SK-N-MC (cell line): ENCODE measurements around the gene KRTAP29-1.

ENCODE experiments used
- EZH2 ChIP-seq: fragments of 200-600 bp; sonication (generic); IDR thresholded peaks from one replicate; pipeline ENCODE4 v1.6.1; 2017; ENCODE audit warnings: antibody characterized with exemption
- POLR2AphosphoS5 ChIP-seq: IDR thresholded peaks from 2 replicates; pipeline ENCODE4 v1.6.1; 2012; ENCODE audit warnings: mild to moderate bottlenecking, low read depth, low read length, borderline replicate concordance

DNA sequence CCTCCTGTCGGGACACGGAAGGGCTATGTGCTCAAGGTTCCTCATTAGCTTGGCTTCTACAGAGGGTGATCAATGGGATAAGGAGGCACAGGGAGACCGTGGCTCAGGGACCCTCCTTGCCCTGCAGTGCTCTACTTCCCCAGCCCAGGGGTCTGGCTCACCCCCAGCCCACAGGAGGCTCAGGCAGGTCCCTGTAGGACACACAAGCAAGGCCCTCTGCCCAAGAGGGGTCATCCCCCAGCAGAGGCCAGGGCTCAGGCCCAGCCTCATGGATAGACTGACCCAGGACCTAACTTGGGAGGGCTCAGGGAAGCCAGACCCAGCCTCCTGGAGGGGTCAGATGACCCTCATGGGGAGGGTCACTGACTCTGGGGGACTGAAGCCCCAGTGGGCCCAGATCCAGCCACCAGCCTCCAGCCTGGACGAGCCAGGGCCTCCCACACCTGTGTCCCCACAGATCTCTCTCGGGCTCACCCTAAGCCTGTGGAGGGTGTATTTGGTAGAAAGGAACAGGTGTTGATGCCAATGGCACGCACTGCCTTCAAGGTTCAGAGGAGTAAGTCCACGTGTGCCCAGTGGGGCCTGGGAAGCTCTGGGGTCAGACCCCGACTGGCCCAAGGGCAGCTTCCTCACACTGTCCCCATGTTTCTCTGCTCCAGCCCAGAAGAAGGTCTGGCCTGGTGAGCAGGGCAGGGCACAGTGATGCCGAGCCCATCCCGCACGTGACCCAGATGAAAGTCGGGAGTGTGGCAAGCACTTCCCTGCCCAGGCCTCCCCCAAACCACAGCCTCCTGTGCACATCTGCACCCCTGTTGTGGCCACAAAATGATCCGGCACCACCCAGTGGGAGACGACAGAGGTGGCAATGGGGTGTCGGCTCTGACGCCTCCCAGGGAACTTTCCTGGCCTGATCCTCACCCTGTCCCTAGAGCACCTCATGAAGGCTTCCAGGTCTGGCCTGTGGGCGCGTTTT is 23.8 kb upstream of the KRTAP29-1 start:
- TF ChIP-seq EZH2 (no peak), POLR2AphosphoS5 (no peak)
